HCT116 (cell line): ENCODE data around the gene AMY2B. TPM values are rescaled to one million over a fixed set of nuclear protein-coding genes. Genes with fewer than 3 reads are reported as not detected.
"Not testable (repeated sequence)": the region's sequence is repeated elsewhere in the genome, so short reads cannot be mapped to it uniquely, and the experiment has no call there.

Source experiments
- ATAC-seq: fragments of 200-7000 bp; cut with Tn5 transposase; 2 replicates; pipeline ENCODE4 v1.9.1; 2020; ENCODE audit warnings: mild to moderate bottlenecking, moderate library complexity
- BruUV-seq: library from RNA; stranded (reverse); fragments of 400-500 nt; replicated peaks from 2 replicates; lab custom pipeline; 2021; lab: Mats Ljungman, UMichigan
- CTCF ChIA-PET: fragments of 300-600 bp; sonication (Branson Sonifier 250); formaldehyde crosslinking; loops from one replicate; lab custom pipeline; 2021; ENCODE audit warnings: antibody characterized with exemption; lab: Charles Lee
- POLR2A ChIA-PET: fragments of 300-600, 350-600 bp; sonication (Branson Sonifier 250); formaldehyde crosslinking; loops from one replicate; lab custom pipeline; 2021; ENCODE audit warnings: antibody characterized with exemption; lab: Charles Lee
- RAD21 ChIA-PET, 2 experiments: fragments of 300-600 bp; sonication (Branson Sonifier 250); formaldehyde crosslinking; loops; one replicate each; lab custom pipeline; 2023; ENCODE audit warnings: low total read pairs in 2 of 2; ENCODE audit not compliant: uncharacterized antibody in 2 of 2, unreplicated experiment in 2 of 2, low non-redundant PET in 1 of 2; lab: Charles Lee
- DNase-seq: peaks from one replicate; pipeline ENCODE4 v3.0.0-alpha.2; 2010; ENCODE audit warnings: low read depth, low spot score
- H2AFZ ChIP-seq: fragments of 200-600 bp; shearing (Covaris generic), sonication (generic); 2 replicates; pipeline ENCODE4 v1.6.1; 2017; ENCODE audit warnings: low read depth, mixed run types, mixed read lengths, antibody characterized with exemption, low read length; ENCODE audit not compliant: poor library complexity, severe bottlenecking
- H3K27ac ChIP-seq: 2 replicates; pipeline ENCODE4 v1.5.1; 2012; ENCODE audit warnings: low read depth, low read length
- H3K27me3 ChIP-seq: fragments of 200-600 bp; sonication (generic); 2 replicates; pipeline ENCODE4 v1.6.1; 2016; ENCODE audit warnings: mixed run types, low read length, mixed read lengths; ENCODE audit not compliant: insufficient read depth
- H3K36me3 ChIP-seq, 2 experiments: fragments of 200-500 bp in 1 of 2; fragments of 200-600 bp in 1 of 2; sonication (Bioruptor generic) in 1 of 2; sonication (generic) in 1 of 2; 2 replicates each; pipeline versions ENCODE4 v1.5.1 to v1.6.1; 2014 to 2016; ENCODE audit warnings: low read length in 2 of 2, inconsistent platforms in 1 of 2, mixed read lengths in 1 of 2, mixed run types in 1 of 2; ENCODE audit not compliant: insufficient read depth in 2 of 2, control insufficient read depth in 1 of 2
- H3K4me1 ChIP-seq, 2 experiments: fragments of 200-600 bp in 1 of 2; sonication (generic) in 1 of 2; 2 replicates each; pipeline versions ENCODE4 v1.5.1 to v1.6.1; 2012 to 2017; ENCODE audit warnings: low read length in 2 of 2, inconsistent platforms in 1 of 2, mild to moderate bottlenecking in 1 of 2, mixed read lengths in 1 of 2, mixed run types in 1 of 2, moderate library complexity in 1 of 2; ENCODE audit not compliant: insufficient read depth in 2 of 2, control insufficient read depth in 1 of 2
- H3K4me2 ChIP-seq: fragments of 200-600 bp; sonication (generic); 2 replicates; pipeline ENCODE4 v1.6.1; 2017; ENCODE audit warnings: mixed run types, low read length, mixed read lengths
- H3K4me3 ChIP-seq, 2 experiments: fragments of 200-600 bp in 1 of 2; sonication (generic) in 1 of 2; replicated peaks in 1 of 2; 2 replicates each; pipeline ENCODE4 v1.5.1; 2011 to 2016; ENCODE audit warnings: low read length in 2 of 2, control low read depth in 1 of 2, low read depth in 1 of 2, mild to moderate bottlenecking in 1 of 2, mixed read lengths in 1 of 2, mixed run types in 1 of 2
- H3K79me2 ChIP-seq: fragments of 200-600 bp; sonication (generic); 2 replicates; pipeline ENCODE4 v1.6.1; 2017; ENCODE audit warnings: mild to moderate bottlenecking, mixed run types, low read length, moderate library complexity, mixed read lengths; ENCODE audit not compliant: insufficient read depth
- H3K9ac ChIP-seq: fragments of 200-600 bp; sonication (generic); 2 replicates; pipeline ENCODE4 v1.6.1; 2016; ENCODE audit warnings: low read length, mixed read lengths
- H3K9me2 ChIP-seq: fragments of 200-600 bp; sonication (generic), shearing (Covaris generic); 2 replicates; pipeline ENCODE4 v1.6.1; 2017; ENCODE audit warnings: mixed run types, mild to moderate bottlenecking, moderate library complexity; ENCODE audit not compliant: insufficient read depth
- H3K9me3 ChIP-seq, 2 experiments: fragments of 200-500 bp in 1 of 2; fragments of 200-600 bp in 1 of 2; sonication (Bioruptor generic) in 1 of 2; sonication (generic) in 1 of 2; 2 replicates each; pipeline ENCODE4 v1.6.1; 2014 to 2017; ENCODE audit warnings: low read length in 2 of 2, mixed read lengths in 2 of 2, inconsistent platforms in 1 of 2, low read depth in 1 of 2, mild to moderate bottlenecking in 1 of 2, mixed run types in 1 of 2, moderate library complexity in 1 of 2; ENCODE audit not compliant: control insufficient read depth in 1 of 2, insufficient read depth in 1 of 2
- H4K20me1 ChIP-seq: fragments of 200-600 bp; sonication (generic), shearing (Covaris generic); 2 replicates; pipeline ENCODE4 v1.6.1; 2017; ENCODE audit warnings: mixed run types, mild to moderate bottlenecking, moderate library complexity; ENCODE audit not compliant: insufficient read depth
- CBX3 ChIP-seq: IDR thresholded peaks from 2 replicates; pipeline ENCODE4 v1.6.1; 2012; ENCODE audit warnings: low read depth
- CTCF ChIP-seq, 3 experiments: fragments of 200-600 bp in 1 of 3; sonication (generic) in 1 of 3; IDR thresholded peaks in 2 of 3; conservative IDR thresholded peaks in 1 of 3; 2 replicates each; pipeline ENCODE4 v1.5.1; 2012 to 2017; ENCODE audit warnings: low read depth in 2 of 3, low read length in 2 of 3, antibody characterized with exemption in 1 of 3, borderline replicate concordance in 1 of 3, control low read depth in 1 of 3, mild to moderate bottlenecking in 1 of 3, mixed read lengths in 1 of 3, mixed run types in 1 of 3, moderate library complexity in 1 of 3; ENCODE audit not compliant: insufficient read depth in 1 of 3
- SP1 ChIP-seq: IDR thresholded peaks from 2 replicates; pipeline ENCODE4 v1.6.1; 2012; ENCODE audit warnings: low read depth
- ZBTB33 ChIP-seq: IDR thresholded peaks from 2 replicates; pipeline ENCODE4 v1.6.1; 2011; ENCODE audit warnings: mild to moderate bottlenecking, low read length, moderate library complexity; ENCODE audit not compliant: insufficient replicate concordance; ENCODE audit errors: extremely low read depth
- ZNF274 ChIP-seq: fragments of 200-500 bp; sonication (Bioruptor generic); IDR thresholded peaks from 2 replicates; pipeline ENCODE4 v1.6.1; 2014; ENCODE audit warnings: mild to moderate bottlenecking, low read depth, low read length, inconsistent platforms
- intact Hi-C: fragments of 100-400 bp; cut with micrococcal nuclease; formaldehyde crosslinking; loops from 2 replicates; pipeline ENCODE4 v1.10.0; 2022
- total RNA-seq: library from RNA; stranded (reverse); gene quantifications from one replicate; pipeline ENCODE4 v1.2.1, GENCODE V29; 2021; ENCODE audit not compliant: unreplicated experiment

AMY2B gene
- total RNA-seq, 1 experiment from 2014 or later = 2.6 TPM

GRCh38 chr1:103616362-103616761 lies 45.0 kb downstream of the AMY2B start:
- Histone ChIP-seq H3K36me3 (no peaks in the 10 kb centered on the region), H3K9me2 (no peaks in the 10 kb centered on the region), H3K27ac (no peak overlapping the region), H3K4me3 (no peak overlapping the region), H3K4me1 (no peaks in the 10 kb centered on the region), H3K79me2 (no peaks in the 10 kb centered on the region), H3K27me3 (no peaks in the 10 kb centered on the region), H3K9ac (no peak overlapping the region), H4K20me1 (no peaks in the 10 kb centered on the region), H3K9me3 (no peaks in the 10 kb centered on the region), H2AFZ (no peak overlapping the region), H3K4me2 (no peak overlapping the region)
- ChIA-PET POLR2A (no interaction called here), CTCF (no interaction called here), RAD21 (no interaction called here)
- TF ChIP-seq CBX3 (no peak), ZNF274 (no peak), ZBTB33 (no peak), CTCF (IDR thresholded peaks at IDR 0.05 in 2 of 3, conservative IDR thresholded peaks at IDR 0.05 in 1 of 3; ENCODE audit: borderline replicate concordance in 1 of 3, insufficient read depth in 1 of 3, low read depth in 2 of 3, low read length in 2 of 3) (no peak), SP1 (no peak)
- intact Hi-C loops = no loop called here
- no peak for DNase-seq
- no peak for ATAC-seq
- BruUV-seq = no TSS peak

GRCh38 chr1:103616994-103617477 lies 45.6 kb downstream of the AMY2B start, which contains the start of gene AMY2A:
Gene AMY2A, plus strand, starts transcription at chr1:103617427. Its CDS starts 14 bp downstream, at chr1:103617441.
- ATAC-seq, H3K9me2 ChIP-seq, POLR2A ChIA-PET, H3K36me3 ChIP-seq, DNase-seq, H4K20me1 ChIP-seq, H2AFZ ChIP-seq, H3K4me1 ChIP-seq, BruUV-seq, intact Hi-C loops, H3K27me3 ChIP-seq, H3K4me3 ChIP-seq, H3K27ac ChIP-seq, RAD21 ChIA-PET, H3K79me2 ChIP-seq, CTCF ChIA-PET, H3K9ac ChIP-seq, H3K4me2 ChIP-seq, H3K9me3 ChIP-seq: not testable (repeated sequence)

- H4K20me1 ChIP-seq, POLR2A ChIA-PET, CTCF ChIA-PET, ATAC-seq, H3K79me2 ChIP-seq, H3K9me2 ChIP-seq, H3K27ac ChIP-seq, H3K4me1 ChIP-seq, H3K4me2 ChIP-seq, H3K9ac ChIP-seq, DNase-seq, RAD21 ChIA-PET, H2AFZ ChIP-seq, intact Hi-C loops, BruUV-seq, H3K9me3 ChIP-seq, H3K36me3 ChIP-seq, H3K27me3 ChIP-seq, H3K4me3 ChIP-seq: not testable (repeated sequence)
Measured at GRCh38 chr1:103627436-103627835, 56.0 kb downstream of the AMY2B start.
